Activated CD8-positive, alpha-beta memory T cell treated with anti-CD3 and anti-CD28 coated beads for 1 hour (primary cell): ENCODE data around the gene NOL4L.
"Not testable (repeated sequence)": the region's sequence is repeated elsewhere in the genome, so short reads cannot be mapped to it uniquely, and the experiment has no call there.

Experiments
- DNase-seq, 2 donors: peaks; one replicate each; pipeline ENCODE4 v3.0.0-alpha.2; 2020; ENCODE audit warnings: low read depth in 1 of 2; ENCODE audit errors: extremely low read depth in 1 of 2

NOL4L gene

GRCh38 chr20:32578062-32578461 is 7.1 kb downstream of the NOL4L start:
- DNase-seq: not testable (repeated sequence)

DNA sequence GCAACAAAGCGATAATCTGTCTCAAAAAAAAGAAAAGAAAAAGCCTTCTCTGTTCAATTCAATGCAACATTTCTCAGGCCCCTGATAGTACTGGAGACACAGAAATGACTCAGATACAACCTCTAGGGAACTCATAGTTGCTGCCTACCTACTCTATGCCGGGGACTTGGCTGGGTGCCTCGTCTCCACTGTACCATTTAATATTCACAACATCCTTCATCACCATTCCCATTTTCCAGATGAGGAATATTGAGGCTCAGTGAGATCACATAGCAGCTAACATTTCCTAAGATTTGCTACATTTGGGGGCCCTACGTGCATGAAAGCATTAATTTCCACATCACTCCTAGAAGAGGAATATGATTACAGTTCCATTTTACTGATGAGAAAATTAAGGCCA is 7.5 kb downstream of the NOL4L start:
- no peak for DNase-seq

- no peak for DNase-seq
These were observed 8.1 kb downstream of the NOL4L start for GRCh38 chr20:32577023-32577422.

GRCh38 chr20:32576560-32576959 is 8.6 kb downstream of the NOL4L start:
- DNase-seq: no peak

DNA sequence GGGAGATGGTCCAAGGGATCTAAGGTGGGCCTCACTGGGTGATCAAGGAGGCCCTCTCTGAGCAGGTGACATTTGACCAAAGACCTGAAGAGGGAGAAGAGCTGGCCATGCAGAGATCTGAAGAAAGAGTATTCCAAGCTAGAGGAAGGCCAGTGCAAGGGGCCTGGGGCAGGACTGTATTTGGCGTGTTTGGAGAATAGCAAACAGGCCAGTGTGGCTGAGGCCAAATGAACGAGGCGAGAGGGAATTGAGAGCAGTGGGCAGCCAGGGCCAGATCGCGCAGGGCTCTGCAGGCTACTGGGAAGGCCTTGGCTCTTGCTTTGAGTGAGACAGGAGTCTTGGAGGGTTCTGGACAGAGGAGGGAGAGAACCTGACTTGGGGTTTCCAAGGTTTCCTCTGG is 9.3 kb downstream of the NOL4L start:
- no peak for DNase-seq

DNA sequence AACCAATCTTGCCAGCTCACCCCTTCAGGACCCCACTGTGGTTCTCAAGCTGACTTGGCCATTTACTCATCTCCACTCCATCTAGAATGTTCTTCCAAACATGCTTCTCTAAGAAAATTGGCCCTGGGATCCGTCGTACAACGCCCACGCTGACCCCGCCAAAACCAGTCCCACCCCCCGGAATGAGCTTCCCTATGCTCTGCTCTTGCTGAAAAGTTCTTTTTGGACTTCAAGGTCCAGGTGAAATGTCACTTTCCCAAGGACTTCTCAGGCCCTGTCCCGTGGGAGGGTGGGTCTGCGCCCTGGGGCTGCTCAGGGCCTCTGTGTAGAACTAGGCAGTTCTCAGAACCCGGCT is 9.9 kb downstream of the NOL4L start:
- DNase-seq: no peak

GRCh38 chr20:32574296-32575226 is 10.6 kb downstream of the NOL4L start:
- no peak for DNase-seq

- no peak for DNase-seq
These were observed 11.8 kb downstream of the NOL4L start for GRCh38 chr20:32573167-32573851.

- DNase-seq: no peak
These were observed 12.7 kb downstream of the NOL4L start for GRCh38 chr20:32572271-32572968.

- no peak for DNase-seq
These were observed 13.6 kb downstream of the NOL4L start for GRCh38 chr20:32571566-32571965.

- DNase-seq: no peak
These were observed 14.5 kb downstream of the NOL4L start for GRCh38 chr20:32570401-32571190.

DNA sequence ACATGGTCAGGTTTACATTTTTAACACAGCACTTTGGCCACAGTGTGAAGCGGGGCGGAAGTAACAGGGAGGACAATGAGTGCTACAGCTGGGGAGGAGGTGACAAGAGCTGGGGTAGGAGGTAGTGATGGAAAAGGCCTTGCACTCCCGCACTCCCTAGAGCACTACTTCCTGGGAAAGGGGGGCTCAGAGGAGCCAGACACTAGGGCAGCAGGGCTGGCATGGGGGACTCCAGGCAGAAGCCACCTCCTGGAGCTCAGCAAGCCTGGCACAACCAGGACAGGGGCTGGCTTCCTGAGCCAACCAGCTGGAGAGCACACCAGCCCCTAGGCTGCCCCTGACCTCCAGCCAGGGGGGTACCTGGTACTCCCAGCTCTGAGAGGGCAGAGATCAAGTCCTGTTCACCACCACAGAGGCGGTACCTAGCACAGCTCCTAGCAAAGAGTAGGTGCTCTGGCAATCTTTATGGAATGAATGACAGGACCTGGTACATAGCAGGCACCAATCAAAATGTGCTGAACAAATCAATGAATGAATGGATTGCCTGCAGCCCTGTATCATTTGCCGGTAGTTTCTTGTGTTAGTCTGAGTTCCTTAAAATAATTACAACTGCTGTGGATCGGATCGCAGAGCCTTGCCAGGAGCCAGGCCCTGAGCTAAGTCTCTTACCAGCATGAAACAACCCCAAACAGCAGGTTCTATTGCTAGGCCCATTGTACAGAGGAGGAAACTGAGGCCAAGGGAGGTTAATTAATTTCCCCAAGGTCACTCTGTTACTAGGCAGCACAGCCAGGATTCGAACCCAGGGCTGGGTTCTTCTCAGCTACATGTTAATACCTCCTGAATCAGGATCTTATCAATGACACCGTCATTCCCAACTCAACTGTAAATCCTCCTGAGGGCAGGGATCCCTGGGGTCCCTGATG is 15.5 kb downstream of the NOL4L start:
- no peak for DNase-seq

DNA sequence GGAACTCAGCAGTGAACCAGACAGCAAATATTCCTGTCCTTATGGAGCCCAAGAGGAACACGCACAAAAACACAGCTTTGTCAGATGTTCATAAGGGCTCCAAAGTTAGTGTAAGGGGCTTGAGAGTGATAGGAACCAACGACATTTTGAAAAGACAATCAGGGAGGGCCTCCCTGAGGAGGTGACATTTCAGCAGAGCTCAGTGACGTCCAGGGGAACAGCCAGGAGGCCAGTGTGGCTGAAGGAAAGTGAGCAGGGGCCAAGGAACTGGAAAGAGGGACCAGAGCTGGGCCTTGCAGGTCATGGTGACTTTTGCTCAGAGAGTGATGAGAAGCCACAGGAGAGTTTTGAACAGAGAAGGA is 16.1 kb downstream of the NOL4L start:
- no peak for DNase-seq

GRCh38 chr20:32567384-32568178 is 17.6 kb downstream of the NOL4L start:
- DNase-seq: no peak

DNA sequence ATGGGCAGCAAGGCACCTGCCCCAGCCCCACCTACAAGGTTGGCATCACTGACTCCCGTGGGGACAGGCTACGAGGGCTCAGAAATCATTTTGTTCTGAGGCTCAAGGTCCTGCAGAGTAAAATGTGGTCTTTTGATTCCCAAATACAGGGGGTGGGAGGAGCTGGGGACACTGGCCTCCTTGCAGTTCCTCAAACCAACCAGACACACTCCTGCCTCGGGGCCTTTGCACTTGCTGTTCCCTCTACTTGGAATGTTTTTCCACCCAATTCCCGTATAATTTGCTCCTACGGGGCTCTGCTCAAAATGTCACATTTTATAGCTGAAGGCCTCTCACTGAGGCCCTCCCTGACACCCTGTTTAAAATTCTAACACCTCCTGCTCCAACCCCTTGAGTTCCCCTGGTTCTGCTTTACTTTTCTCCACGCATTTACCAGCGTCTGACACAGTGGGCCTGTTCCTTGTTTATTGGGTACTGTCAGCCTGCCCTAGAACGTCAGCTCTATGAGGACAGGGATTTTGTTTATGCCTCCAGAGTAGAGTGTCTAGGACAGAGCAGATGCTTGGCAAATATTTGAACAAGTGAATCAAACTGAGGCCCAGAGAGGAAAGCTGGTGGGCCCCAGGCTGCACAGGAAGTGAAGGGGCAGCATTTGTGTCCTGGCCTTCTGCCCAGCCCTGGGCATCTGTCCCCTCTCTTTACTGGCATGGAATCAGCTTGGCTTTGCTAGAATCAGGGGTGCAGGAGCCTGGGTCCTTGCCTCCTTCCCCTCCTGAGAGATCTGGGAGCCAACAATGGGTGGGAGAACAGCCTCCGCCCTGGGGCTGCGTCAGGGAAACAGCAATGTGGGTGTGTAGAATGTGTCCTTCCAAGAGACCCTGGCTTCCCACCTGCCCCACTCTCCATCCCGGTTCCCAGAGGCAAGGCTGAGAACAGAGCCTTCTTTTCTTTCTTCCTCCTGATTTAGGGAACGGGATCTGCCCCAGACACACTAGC is 18.5 kb downstream of the NOL4L start:
- DNase-seq: no peak

DNA sequence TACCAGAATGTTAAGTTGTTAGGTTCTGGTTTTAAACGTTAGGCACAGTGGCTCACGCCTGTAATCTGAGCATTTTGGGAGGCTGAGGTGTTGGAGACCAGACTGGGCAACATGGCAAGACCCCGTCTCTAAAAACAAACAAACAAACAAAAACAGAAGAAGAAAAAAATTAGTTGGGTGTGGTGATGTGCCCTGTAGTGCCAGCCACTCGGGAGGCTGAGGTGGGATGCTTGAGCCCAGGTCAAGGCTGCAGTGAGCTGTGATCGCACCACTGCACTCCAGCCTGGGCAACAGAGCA is 19.4 kb downstream of the NOL4L start:
- DNase-seq: no peak

DNA sequence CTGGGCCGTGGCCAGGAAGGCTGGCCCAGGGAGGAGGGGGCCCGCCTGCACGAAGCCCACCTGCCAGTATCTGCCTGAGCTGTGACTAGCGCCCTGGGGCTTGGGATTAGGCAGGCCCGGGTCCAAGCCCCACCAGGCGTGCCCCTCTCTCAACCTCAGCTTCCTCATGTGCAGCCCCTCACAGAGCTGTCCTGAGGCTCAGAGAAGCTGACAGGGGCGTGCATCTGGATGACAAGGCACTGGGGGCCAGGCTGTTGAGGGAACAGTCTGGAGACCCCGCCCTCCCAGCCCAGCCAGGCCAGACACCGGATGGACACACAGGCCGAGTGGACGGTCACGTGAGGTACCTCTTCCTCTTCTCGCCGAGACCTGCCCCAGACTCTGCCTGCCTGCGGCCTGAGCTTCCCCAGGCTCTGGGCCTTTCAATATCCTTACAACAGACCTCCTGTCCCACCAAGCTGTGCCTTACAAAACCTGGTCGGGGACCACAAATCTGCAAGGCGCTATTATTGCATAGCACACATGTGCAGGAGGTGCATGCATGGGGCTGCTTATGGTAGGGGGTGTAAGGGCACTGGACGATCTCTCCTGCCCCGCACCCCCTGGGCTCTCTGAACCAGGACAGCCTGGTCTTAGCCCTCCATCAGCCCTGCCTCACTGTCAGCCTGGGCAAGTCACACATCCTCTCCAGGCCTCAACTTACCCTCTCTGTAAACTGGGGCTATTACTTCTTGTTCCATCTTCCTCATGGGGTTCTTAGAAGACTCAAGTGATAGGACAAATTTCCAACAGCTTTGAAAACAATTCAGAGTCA is 20.0 kb downstream of the NOL4L start:
- no peak for DNase-seq
